Measurements from ENCODE around the gene AK8.

GRCh38 chr9:132710333-132710732 lies 167.8 kb downstream of the AK8 start:
- TF ChIP-seq CTCF (IDR thresholded peaks at IDR 0.05; ENCODE audit: insufficient read depth, low read length, poor library complexity, severe bottlenecking) (no peak), EZH2phosphoT487 (conservative IDR thresholded peaks at IDR 0.05; ENCODE audit: low read length) (no peak)
